B cell (primary cell): Measurements from ENCODE around the gene LPCAT1. TPM values are rescaled to one million over a fixed set of nuclear protein-coding genes. Genes with fewer than 3 reads are reported as not detected.

Source experiments
- ATAC-seq: fragments of 200-7000 bp; cut with Tn5 transposase; one replicate; pipeline ENCODE4 v1.10.0; 2021; ENCODE audit warnings: low read depth, mild to moderate bottlenecking, moderate number of reproducible peaks, moderate library complexity
- CTCF ChIA-PET: fragments of 350-600 bp; sonication (Branson Sonifier 250); formaldehyde crosslinking; loops from one replicate; lab custom pipeline; 2021; ENCODE audit warnings: antibody characterized with exemption, inconsistent platforms; lab: Charles Lee
- POLR2A ChIA-PET: fragments of 350-600 bp; sonication (Branson Sonifier 250); formaldehyde crosslinking; loops from one replicate; lab custom pipeline; 2021; ENCODE audit warnings: antibody characterized with exemption; lab: Charles Lee
- DNase-seq: peaks from one replicate; pipeline ENCODE4 v3.0.0; 2013
- H2AFZ ChIP-seq: 2 replicates; pipeline ENCODE4 v1.6.1; 2012; ENCODE audit warnings: mild to moderate bottlenecking, low read depth, low read length; ENCODE audit not compliant: insufficient read depth, poor library complexity, severe bottlenecking
- H3K27ac ChIP-seq, 2 donors: 1 replicate in 1 of 2; 2 replicates in 1 of 2; pipeline ENCODE4 v1.5.1; 2012 to 2013; ENCODE audit warnings: low read length in 2 of 2, mild to moderate bottlenecking in 2 of 2, moderate library complexity in 1 of 2
- H3K27me3 ChIP-seq, 4 experiments: fragments of 200-600 bp in 1 of 4; sonication (generic) in 1 of 4; replicated peaks in 1 of 4; 1 replicate in 2 of 4; 2 replicates in 2 of 4; pipeline versions ENCODE4 v1.6.1 to v1.7.0; 2013 to 2016; ENCODE audit warnings: low read length in 3 of 4, mild to moderate bottlenecking in 2 of 4, mixed read lengths in 1 of 4, moderate library complexity in 1 of 4; ENCODE audit not compliant: insufficient read depth in 4 of 4, control insufficient read depth in 3 of 4; ENCODE audit errors: control extremely low read depth in 1 of 4
- H3K36me3 ChIP-seq, 2 experiments: replicated peaks in 1 of 2; 1 replicate in 1 of 2; 2 replicates in 1 of 2; pipeline versions ENCODE4 v1.6.1 to v1.7.1; 2013; ENCODE audit warnings: low read length in 1 of 2; ENCODE audit not compliant: insufficient read depth in 2 of 2, control insufficient read depth in 1 of 2; ENCODE audit errors: control extremely low read depth in 1 of 2, extremely low read depth in 1 of 2
- H3K4me1 ChIP-seq, 2 donors: fragments of 200-600 bp in 1 of 2; sonication (generic) in 1 of 2; 1 replicate in 1 of 2; 2 replicates in 1 of 2; pipeline versions ENCODE4 v1.5.1 to v1.6.1; 2013 to 2017; ENCODE audit warnings: low read length in 2 of 2; ENCODE audit not compliant: control insufficient read depth in 2 of 2, insufficient read depth in 2 of 2
- H3K4me2 ChIP-seq: replicated peaks from 2 replicates; pipeline ENCODE3; 2012; ENCODE audit warnings: mild to moderate bottlenecking, low read depth, low read length; ENCODE audit not compliant: poor library complexity, severe bottlenecking
- H3K4me3 ChIP-seq, 5 experiments: fragments of 200-600 bp in 1 of 5; sonication (generic) in 1 of 5; 1 replicate in 3 of 5; 2 replicates in 2 of 5; pipeline versions ENCODE4 v1.5.1 to v1.7.0; 2011 to 2016; ENCODE audit warnings: low read length in 4 of 5, mild to moderate bottlenecking in 4 of 5, low read depth in 2 of 5, control low read depth in 1 of 5, moderate library complexity in 1 of 5; ENCODE audit not compliant: insufficient read depth in 1 of 5; ENCODE audit errors: control extremely low read depth in 1 of 5, extremely low read depth in 1 of 5
- H3K79me2 ChIP-seq: fragments of 200-600 bp; sonication (generic); one replicate; pipeline ENCODE4 v1.6.0; 2016; ENCODE audit warnings: low read length; ENCODE audit not compliant: control insufficient read depth, insufficient read depth
- H3K9ac ChIP-seq: fragments of 200-600 bp; sonication (generic); 2 replicates; pipeline ENCODE4 v1.6.1; 2017; ENCODE audit warnings: mild to moderate bottlenecking, low read length, moderate library complexity
- H3K9me3 ChIP-seq, 3 donors: one replicate each; pipeline versions ENCODE4 v1.6.1 to v1.7.1; 2013; ENCODE audit warnings: low read length in 2 of 3; ENCODE audit not compliant: control insufficient read depth in 2 of 3, insufficient read depth in 1 of 3; ENCODE audit errors: control extremely low read depth in 1 of 3
- H4K20me1 ChIP-seq: 2 replicates; pipeline ENCODE4 v1.6.0; 2012; ENCODE audit warnings: mild to moderate bottlenecking, low read length; ENCODE audit not compliant: insufficient read depth, control insufficient read depth, poor library complexity, severe bottlenecking
- H3K27ac Mint-ChIP-seq: one replicate; pipeline ENCODE4 v1.8.0; 2021; ENCODE audit warnings: mixed read lengths
- H3K27me3 Mint-ChIP-seq: one replicate; pipeline ENCODE4 v1.8.0; 2021; ENCODE audit warnings: mixed read lengths
- H3K4me1 Mint-ChIP-seq: one replicate; pipeline ENCODE4 v1.8.0; 2021; ENCODE audit warnings: mixed read lengths
- H3K4me3 Mint-ChIP-seq: one replicate; pipeline ENCODE4 v1.8.0; 2021; ENCODE audit warnings: mixed read lengths
- H3K9me3 Mint-ChIP-seq: one replicate; pipeline ENCODE4 v1.8.0; 2022; ENCODE audit warnings: mixed read lengths; ENCODE audit not compliant: insufficient read depth
- EZH2 ChIP-seq: IDR thresholded peaks from 2 replicates; pipeline ENCODE4 v1.6.1; 2012; ENCODE audit warnings: borderline replicate concordance, low read depth, mild to moderate bottlenecking, moderate library complexity, low read length; ENCODE audit not compliant: insufficient read depth, poor library complexity, severe bottlenecking
- WGBS: methylation state at CpG from one replicate; pipeline ENCODE4 v1.1.5; 2013; ENCODE audit warnings: missing lambda C conversion rate; ENCODE audit not compliant: insufficient coverage; 5-methylcytosine and 5-hydroxymethylcytosine counted together
- intact Hi-C: fragments of 100-400 bp; cut with micrococcal nuclease; formaldehyde crosslinking; loops from one replicate; pipeline ENCODE4 v1.10.0; 2022
- polyA plus RNA-seq: library from polyadenylated mRNA; depleted of rRNA; stranded (reverse); fragments of >200 nt; gene quantifications from 2 replicates; pipeline ENCODE4 v1.2.3, GENCODE V29; 2012
- total RNA-seq, 2 donors: library from RNA; stranded (reverse); fragments of 120-200 nt in 1 of 2; gene quantifications; 1 replicate in 1 of 2; 2 replicates in 1 of 2; pipeline versions ENCODE4 v1.2.3 to v1.2.4, GENCODE V29; 2013 to 2022
- TF ChIP-seq, protein P1 (sequence below): fragments of 200-600 bp; IDR thresholded peaks from one replicate; pipeline ENCODE4 v1.8.0; 2022; ENCODE audit warnings: antibody characterized with exemption, mild to moderate bottlenecking

Gene LPCAT1
- total and polyA plus RNA-seq, 2 donors (not counting 1 experiment from before 2014, with no cell fraction given) = 94.8 to 159 TPM

DNA sequence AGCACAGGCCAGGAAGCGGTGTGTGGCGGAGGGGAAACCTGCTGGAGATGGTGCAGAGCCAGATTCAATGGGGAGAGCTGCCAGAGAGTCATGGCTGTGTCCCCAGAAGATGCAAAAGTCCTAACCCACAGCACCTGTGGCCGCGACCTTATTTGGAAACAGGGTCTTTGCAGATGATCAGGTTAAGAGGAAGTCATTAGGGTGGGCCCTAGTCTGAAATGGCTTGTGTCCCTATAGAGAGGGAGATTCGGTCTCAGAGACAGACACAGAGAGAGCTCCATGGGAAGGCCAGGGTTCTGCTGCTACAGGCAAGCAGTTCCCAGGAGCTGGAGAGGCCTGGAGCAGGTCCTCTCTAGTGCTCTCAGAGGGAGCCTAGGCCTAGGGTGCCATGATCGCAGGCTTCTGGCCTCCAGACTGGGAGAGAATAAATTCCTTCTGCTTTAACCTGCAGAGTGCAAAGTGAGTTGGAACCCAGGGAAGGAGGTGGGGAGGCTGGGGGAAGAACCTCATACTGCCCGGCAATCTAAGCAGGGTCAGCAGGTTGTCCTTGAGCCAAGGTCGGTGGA, 1.9 kb upstream of the LPCAT1 start:
- H2AFZ ChIP-seq = peak overlapping the region; percentile 56
- peak overlapping the region; percentile 33 to 90 for H3K27ac ChIP-seq
- Mint-ChIP-seq H3K27me3 (no peaks in the 10 kb centered on the region), H3K4me3 (peak overlapping the region; percentile 73), H3K4me1 (peaks cover 50% of the 10 kb centered on the region), H3K9me3 (no peaks in the 10 kb centered on the region), H3K27ac (peak overlapping the region; percentile 91)
- ChIA-PET CTCF (interaction anchor here (1.7 kb wide), 1 partner anchor 10 kb away, joined by 9 read pairs; no protein-coding TSS in a partner anchor), POLR2A (interaction anchor here (0.6 to 3.0 kb wide), 3 partner anchors 19 to 45 kb away, joined by 3 to 12 read pairs (median 3); no protein-coding TSS in a partner anchor)
- H3K4me2 ChIP-seq = peak overlapping the region; percentile 92
- 61% methylated on average over 8 of the region's 8 CpGs for WGBS
- no peak overlapping the region for H3K4me3 ChIP-seq
- intact Hi-C loops = no loop called here
- H4K20me1 ChIP-seq = peaks cover 26% of the 10 kb centered on the region
- ATAC-seq (no peak), DNase-seq (peak; percentile 61)
- H3K4me1 ChIP-seq = peaks cover 39 to 53% of the 10 kb centered on the region in 2 donors
- H3K79me2 ChIP-seq = peaks cover 27% of the 10 kb centered on the region
- no peak overlapping the region for H3K9ac ChIP-seq
- TF ChIP-seq, protein P1, sequence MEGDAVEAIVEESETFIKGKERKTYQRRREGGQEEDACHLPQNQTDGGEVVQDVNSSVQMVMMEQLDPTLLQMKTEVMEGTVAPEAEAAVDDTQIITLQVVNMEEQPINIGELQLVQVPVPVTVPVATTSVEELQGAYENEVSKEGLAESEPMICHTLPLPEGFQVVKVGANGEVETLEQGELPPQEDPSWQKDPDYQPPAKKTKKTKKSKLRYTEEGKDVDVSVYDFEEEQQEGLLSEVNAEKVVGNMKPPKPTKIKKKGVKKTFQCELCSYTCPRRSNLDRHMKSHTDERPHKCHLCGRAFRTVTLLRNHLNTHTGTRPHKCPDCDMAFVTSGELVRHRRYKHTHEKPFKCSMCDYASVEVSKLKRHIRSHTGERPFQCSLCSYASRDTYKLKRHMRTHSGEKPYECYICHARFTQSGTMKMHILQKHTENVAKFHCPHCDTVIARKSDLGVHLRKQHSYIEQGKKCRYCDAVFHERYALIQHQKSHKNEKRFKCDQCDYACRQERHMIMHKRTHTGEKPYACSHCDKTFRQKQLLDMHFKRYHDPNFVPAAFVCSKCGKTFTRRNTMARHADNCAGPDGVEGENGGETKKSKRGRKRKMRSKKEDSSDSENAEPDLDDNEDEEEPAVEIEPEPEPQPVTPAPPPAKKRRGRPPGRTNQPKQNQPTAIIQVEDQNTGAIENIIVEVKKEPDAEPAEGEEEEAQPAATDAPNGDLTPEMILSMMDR = no peak
- no peaks in the 10 kb centered on the region for H3K27me3 ChIP-seq
- H3K36me3 ChIP-seq = peaks cover 0 to 7% of the 10 kb centered on the region in 2 experiments
- no peaks in the 10 kb centered on the region for H3K9me3 ChIP-seq

DNA sequence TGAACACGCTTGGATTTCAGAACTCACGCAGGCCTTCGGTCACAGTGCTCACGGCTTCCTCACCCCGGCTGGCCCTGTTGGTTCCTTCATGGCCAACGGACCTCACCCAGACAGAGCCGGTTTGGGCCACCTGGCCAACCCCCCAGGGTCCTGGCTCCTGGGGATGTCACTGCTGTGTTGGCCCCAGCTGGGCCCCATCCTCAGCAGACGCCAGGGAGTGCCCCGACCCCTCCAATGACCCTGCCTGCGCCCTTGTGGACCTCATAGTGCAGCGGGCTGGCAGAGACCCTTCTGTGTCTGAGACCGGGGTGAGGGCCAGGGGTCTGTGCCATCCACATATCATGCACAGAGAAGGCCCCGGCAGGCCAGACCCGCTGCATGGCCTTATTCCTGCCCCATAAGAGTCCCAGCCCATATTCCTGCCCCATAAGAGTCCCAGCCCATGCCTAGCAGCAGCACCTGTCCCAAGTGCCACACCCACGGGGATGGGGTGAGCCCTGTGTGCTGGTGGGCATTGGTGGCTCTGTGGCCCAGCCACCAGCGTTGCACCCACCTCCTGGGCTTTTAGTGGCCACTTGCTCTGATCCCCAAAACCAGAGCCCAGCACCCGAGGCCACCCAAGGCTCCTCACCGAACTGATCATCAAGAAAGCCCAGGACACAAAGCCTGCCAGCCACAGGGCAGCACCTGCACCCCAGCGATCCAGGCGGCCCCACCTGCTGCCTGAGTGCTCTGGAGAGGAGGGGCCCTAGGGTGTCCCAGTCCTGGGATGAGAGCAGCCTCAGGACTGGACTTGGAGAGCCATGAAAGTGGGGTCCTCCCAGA, 1.3 kb upstream of the LPCAT1 start:
- intact Hi-C loops = loop anchor here (1.0 to 5.0 kb wide), 3 partner anchors 11 to 180 kb away; partner anchors contain the start of gene CLPTM1L
- Mint-ChIP-seq H3K27me3 (no peaks in the 10 kb centered on the region), H3K4me3 (peak overlapping the region; percentile 73), H3K4me1 (peaks cover 48% of the 10 kb centered on the region), H3K27ac (peak overlapping the region; percentile 91), H3K9me3 (no peaks in the 10 kb centered on the region)
- POLR2A ChIA-PET = interaction anchor here (0.6 to 3.0 kb wide), 6 partner anchors 11 to 44 kb away, joined by 3 to 12 read pairs (median 6); no protein-coding TSS in a partner anchor
- Histone ChIP-seq H3K27ac (peak overlapping the region; percentile 76 to 90), H3K4me2 (peak overlapping the region; percentile 92), H3K9me3 (no peaks in the 10 kb centered on the region), H3K9ac (peak overlapping the region; percentile 72), H3K36me3 (peaks cover 0 to 10% of the 10 kb centered on the region in 2 experiments), H2AFZ (peak overlapping the region; percentile 73), H3K79me2 (peaks cover 34% of the 10 kb centered on the region), H3K27me3 (no peaks in the 10 kb centered on the region), H3K4me1 (peaks cover 39 to 53% of the 10 kb centered on the region in 2 donors), H3K4me3 (peak overlapping the region in 4 of 5 experiments; percentile 51 to 74 (median 65)), H4K20me1 (peaks cover 32% of the 10 kb centered on the region)
- CTCF ChIA-PET = interaction anchor here (1.2 to 1.5 kb wide), 2 partner anchors 21 to 39 kb away, joined by 3 to 5 read pairs; no protein-coding TSS in a partner anchor
- 75% methylated on average over 17 of the region's 20 CpGs for WGBS
- no peak for DNase-seq
- TF ChIP-seq EZH2 = no peak
- TF ChIP-seq, protein P1 = no peak
- ATAC-seq = no peak
